H1 (cell line): ENCODE data around the gene PFKP. TPM values are rescaled to one million over a fixed set of nuclear protein-coding genes. Genes with fewer than 3 reads are reported as not detected.

Experiments
- CBX8 ChIP-seq: fragments of 300-800, 300-1000 bp; sonication (generic); IDR thresholded peaks from 2 replicates; pipeline ENCODE4 v1.7.1; 2016; ENCODE audit warnings: low read depth, low read length, borderline replicate concordance
- KDM1A ChIP-seq: fragments of 200-600, 300-600 bp; sonication (generic); IDR thresholded peaks from 2 replicates; pipeline ENCODE4 v1.7.1; 2016; ENCODE audit warnings: mild to moderate bottlenecking, low read length, borderline replicate concordance
- RFX5 ChIP-seq: IDR thresholded peaks from 2 replicates; pipeline ENCODE4 v1.6.1; 2011; ENCODE audit warnings: low read depth, low read length, improper control_type of control experiment, borderline replicate concordance
- RXRA ChIP-seq: IDR thresholded peaks from 2 replicates; pipeline ENCODE4 v1.6.1; 2011; ENCODE audit warnings: low read depth, mild to moderate bottlenecking, low read length, moderate library complexity; ENCODE audit not compliant: insufficient read depth
- polyA plus RNA-seq, 7 experiments: library from polyadenylated mRNA; depleted of rRNA in 3 of 7; stranded (reverse) in 5 of 7; unstranded in 2 of 7; fragments of >200 nt in 5 of 7; fragments of 200-250 nt in 2 of 7; gene quantifications; 1 replicate in 5 of 7; 2 replicates in 1 of 7; 4 replicates in 1 of 7; pipeline versions ENCODE4 v1.2.1 to v1.2.3, GENCODE V29; 2011 to 2013; ENCODE audit warnings: missing spikeins in 2 of 7, mixed read lengths in 2 of 7
- total RNA-seq: library from RNA; stranded (reverse); fragmentation: NEBNext Ultra II Directional; extraction: Animal tissue kit (Norgen Biotek cat#: 25700); gene quantifications from 2 replicates; pipeline ENCODE4 v1.2.1, GENCODE V29; 2021
- TF ChIP-seq, protein P1 (sequence below), 3 experiments: IDR thresholded peaks; 1 replicate in 2 of 3; 2 replicates in 1 of 3; pipeline versions ENCODE4 v1.5.1 to v1.6.1; 2011; ENCODE audit warnings: low read length in 3 of 3, mild to moderate bottlenecking in 3 of 3, inconsistent platforms in 2 of 3, low read depth in 1 of 3, moderate library complexity in 1 of 3; ENCODE audit not compliant: insufficient read depth in 1 of 3; ENCODE audit errors: control extremely low read depth in 1 of 3

The PFKP gene
- total and polyA plus RNA-seq, 2 of the 8 experiments (the other 6 are each of a cell fraction or from before 2014, with no cell fraction given): 51.2 to 128 TPM

DNA sequence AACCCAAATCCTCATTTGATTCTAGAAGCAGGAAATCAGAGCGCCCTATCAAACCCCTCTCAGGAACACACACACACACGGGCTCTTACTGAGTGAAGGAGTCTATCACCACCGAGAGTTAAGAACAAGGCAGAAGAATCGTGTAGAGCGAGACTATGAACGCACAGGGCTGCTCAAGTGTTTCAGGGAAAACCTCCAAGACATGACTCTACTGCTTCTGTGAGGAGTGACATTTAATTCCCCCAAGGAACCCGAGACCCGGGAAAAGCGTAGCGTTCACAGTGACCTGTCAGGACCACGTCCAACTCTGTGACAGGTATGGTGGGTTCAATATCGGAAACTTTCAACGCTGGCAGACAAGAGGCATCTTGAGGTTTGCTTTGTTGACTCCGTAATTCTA, 83.6 kb downstream of the PFKP start (continued):
- TF ChIP-seq RFX5: no peak
- no peak for TF ChIP-seq RXRA
- TF ChIP-seq KDM1A: no peak
- TF ChIP-seq CBX8: no peak
- TF ChIP-seq, protein P1, sequence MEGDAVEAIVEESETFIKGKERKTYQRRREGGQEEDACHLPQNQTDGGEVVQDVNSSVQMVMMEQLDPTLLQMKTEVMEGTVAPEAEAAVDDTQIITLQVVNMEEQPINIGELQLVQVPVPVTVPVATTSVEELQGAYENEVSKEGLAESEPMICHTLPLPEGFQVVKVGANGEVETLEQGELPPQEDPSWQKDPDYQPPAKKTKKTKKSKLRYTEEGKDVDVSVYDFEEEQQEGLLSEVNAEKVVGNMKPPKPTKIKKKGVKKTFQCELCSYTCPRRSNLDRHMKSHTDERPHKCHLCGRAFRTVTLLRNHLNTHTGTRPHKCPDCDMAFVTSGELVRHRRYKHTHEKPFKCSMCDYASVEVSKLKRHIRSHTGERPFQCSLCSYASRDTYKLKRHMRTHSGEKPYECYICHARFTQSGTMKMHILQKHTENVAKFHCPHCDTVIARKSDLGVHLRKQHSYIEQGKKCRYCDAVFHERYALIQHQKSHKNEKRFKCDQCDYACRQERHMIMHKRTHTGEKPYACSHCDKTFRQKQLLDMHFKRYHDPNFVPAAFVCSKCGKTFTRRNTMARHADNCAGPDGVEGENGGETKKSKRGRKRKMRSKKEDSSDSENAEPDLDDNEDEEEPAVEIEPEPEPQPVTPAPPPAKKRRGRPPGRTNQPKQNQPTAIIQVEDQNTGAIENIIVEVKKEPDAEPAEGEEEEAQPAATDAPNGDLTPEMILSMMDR (IDR thresholded peaks at IDR 0.05; ENCODE audit: control extremely low read depth in 1 of 3, insufficient read depth in 1 of 3, low read depth in 1 of 3, low read length in 3 of 3): no peak
